ENCODE results near the gene INSYN2B. TPM values are rescaled to one million over a fixed set of nuclear protein-coding genes. Genes with fewer than 3 reads are reported as not detected.

INSYN2B gene
- total RNA-seq, 1 donor from 2014 or later = 0.35 TPM

GRCh38 chr5:169950333-169950732 is 30.0 kb downstream of the INSYN2B start:
- no peak for DNase-seq (ENCODE audit: low read depth, low spot score)
- Mint-ChIP-seq H3K36me3 (ENCODE audit: low read depth) (no peaks in the 10 kb centered on the region), H3K9me3 (no peaks in the 10 kb centered on the region), H3K4me1 (peaks cover 16% of the 10 kb centered on the region), H3K27me3 (ENCODE audit: low read depth) (peaks cover 8% of the 10 kb centered on the region), H3K27ac (ENCODE audit: unreplicated experiment) (no peak overlapping the region), H3K4me3 (no peak overlapping the region)
- no peak for TF ChIP-seq CTCF (conservative IDR thresholded peaks at IDR 0.05)

GRCh38 chr5:169946743-169947295 is 33.5 kb downstream of the INSYN2B start:
- Mint-ChIP-seq H3K36me3 (ENCODE audit: low read depth) (no peaks in the 10 kb centered on the region), H3K9me3 (no peaks in the 10 kb centered on the region), H3K4me1 (peaks cover 27% of the 10 kb centered on the region), H3K27ac (ENCODE audit: unreplicated experiment) (peak overlapping the region; percentile 94), H3K4me3 (no peak overlapping the region), H3K27me3 (ENCODE audit: low read depth) (no peaks in the 10 kb centered on the region)
- TF ChIP-seq CTCF (conservative IDR thresholded peaks at IDR 0.05) = no peak
- DNase-seq (ENCODE audit: low read depth, low spot score) = no peak

DNA sequence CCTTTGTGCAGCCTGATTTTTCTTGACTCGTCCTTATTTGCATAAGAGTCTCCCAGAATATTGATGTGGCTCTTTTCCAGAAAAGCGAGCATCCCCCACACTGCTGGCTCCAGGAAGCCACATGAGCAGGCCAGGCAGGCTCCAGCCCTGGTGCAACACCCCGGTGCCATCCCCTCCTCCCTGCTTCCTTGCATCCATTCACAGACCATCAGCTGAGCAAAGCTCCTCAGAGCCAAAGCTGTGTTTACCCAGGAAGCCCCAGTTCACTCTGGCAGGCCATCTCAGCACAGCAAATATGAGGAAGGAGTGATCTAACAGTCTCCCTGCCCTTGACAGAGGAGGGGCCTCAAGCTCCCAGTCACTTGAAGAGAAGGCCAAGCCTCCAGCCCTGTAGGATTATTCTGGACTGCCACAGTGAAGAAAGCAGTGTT is 34.4 kb downstream of the INSYN2B start:
- peak overlapping the region; percentile 94 for H3K27ac Mint-ChIP-seq (ENCODE audit: unreplicated experiment)
- H3K9me3 Mint-ChIP-seq = no peaks in the 10 kb centered on the region
- no peak for TF ChIP-seq CTCF (conservative IDR thresholded peaks at IDR 0.05)
- no peaks in the 10 kb centered on the region for H3K36me3 Mint-ChIP-seq (ENCODE audit: low read depth)
- peak overlapping the region; percentile 8 for H3K4me3 Mint-ChIP-seq
- peaks cover 27% of the 10 kb centered on the region for H3K4me1 Mint-ChIP-seq
- no peaks in the 10 kb centered on the region for H3K27me3 Mint-ChIP-seq (ENCODE audit: low read depth)
- DNase-seq (ENCODE audit: low read depth, low spot score) = peak; percentile 23

GRCh38 chr5:169944922-169945680 is 35.2 kb downstream of the INSYN2B start:
- DNase-seq (ENCODE audit: low read depth, low spot score) = no peak
- H3K27ac Mint-ChIP-seq (ENCODE audit: unreplicated experiment) = peak overlapping the region; percentile 94
- no peaks in the 10 kb centered on the region for H3K27me3 Mint-ChIP-seq (ENCODE audit: low read depth)
- peaks cover 27% of the 10 kb centered on the region for H3K4me1 Mint-ChIP-seq
- no peak for TF ChIP-seq CTCF (conservative IDR thresholded peaks at IDR 0.05)
- H3K4me3 Mint-ChIP-seq = no peak overlapping the region
- H3K9me3 Mint-ChIP-seq = no peaks in the 10 kb centered on the region
- H3K36me3 Mint-ChIP-seq (ENCODE audit: low read depth) = no peaks in the 10 kb centered on the region

DNA sequence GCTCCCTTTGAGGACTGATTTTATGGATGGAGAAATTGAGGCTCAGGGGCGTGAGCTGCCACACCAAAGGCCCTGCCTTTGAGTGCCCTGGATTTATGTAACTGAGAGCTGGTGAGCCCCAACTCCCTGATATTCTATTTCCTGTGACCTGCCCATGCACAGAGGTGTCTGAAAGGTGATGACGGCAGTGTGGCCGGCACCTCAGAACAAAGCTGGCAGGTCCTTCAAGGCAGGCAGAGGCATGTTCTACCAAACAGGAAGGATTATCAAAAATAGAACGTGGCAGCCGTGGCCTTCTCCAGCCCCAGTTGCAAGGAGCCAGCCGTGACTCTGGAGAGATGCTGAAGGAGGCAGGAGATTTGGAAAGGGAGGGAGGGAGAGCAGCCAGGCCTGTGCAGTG is 36.2 kb downstream of the INSYN2B start:
- no peak for TF ChIP-seq CTCF (conservative IDR thresholded peaks at IDR 0.05)
- Mint-ChIP-seq H3K9me3 (no peaks in the 10 kb centered on the region), H3K4me3 (no peak overlapping the region)

More for the DNA sequence above, 36.2 kb downstream of the INSYN2B start:
- peaks cover 27% of the 10 kb centered on the region for H3K4me1 Mint-ChIP-seq
- no peak for DNase-seq (ENCODE audit: low read depth, low spot score)
- H3K27me3 Mint-ChIP-seq (ENCODE audit: low read depth) = no peaks in the 10 kb centered on the region
- H3K27ac Mint-ChIP-seq (ENCODE audit: unreplicated experiment) = no peak overlapping the region
- H3K36me3 Mint-ChIP-seq (ENCODE audit: low read depth) = no peaks in the 10 kb centered on the region
